ENCODE measurements around the gene KIAA1958. TPM values are rescaled to one million over a fixed set of nuclear protein-coding genes. Genes with fewer than 3 reads are reported as not detected.

Gene KIAA1958
- total RNA-seq, 2 donors from 2014 or later: 9.0 to 10.6 TPM

DNA sequence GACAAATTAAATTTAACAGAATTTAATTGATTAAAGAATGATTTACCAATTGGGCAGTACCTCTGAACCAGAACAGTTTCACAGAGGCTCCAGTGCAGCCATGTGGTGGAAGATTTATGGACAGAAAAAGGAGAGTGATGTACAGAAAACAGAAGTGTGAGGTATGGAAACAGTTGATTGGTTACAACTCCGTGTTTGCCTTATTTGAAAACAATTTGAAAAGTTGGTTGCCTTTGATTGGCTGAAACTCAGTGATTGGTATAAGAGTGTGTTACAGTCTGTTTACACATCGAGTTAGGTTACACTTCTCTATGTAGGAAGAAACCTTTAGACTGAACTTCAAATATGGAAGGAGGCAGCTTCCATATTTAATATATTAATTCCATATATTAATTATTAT lies 30.1 kb downstream of the KIAA1958 start:
- Histone ChIP-seq H3K4me3 (no peak overlapping the region), H3K27ac (no peak overlapping the region), H3K27me3 (no peaks in the 10 kb centered on the region), H3K4me1 (no peaks in the 10 kb centered on the region), H3K36me3 (no peaks in the 10 kb centered on the region), H3K9ac (ENCODE audit: low read depth in 2 of 2, low read length in 2 of 2) (no peak overlapping the region), H3K9me3 (no peaks in the 10 kb centered on the region)
- no peak for DNase-seq
- TF ChIP-seq, protein P1, sequence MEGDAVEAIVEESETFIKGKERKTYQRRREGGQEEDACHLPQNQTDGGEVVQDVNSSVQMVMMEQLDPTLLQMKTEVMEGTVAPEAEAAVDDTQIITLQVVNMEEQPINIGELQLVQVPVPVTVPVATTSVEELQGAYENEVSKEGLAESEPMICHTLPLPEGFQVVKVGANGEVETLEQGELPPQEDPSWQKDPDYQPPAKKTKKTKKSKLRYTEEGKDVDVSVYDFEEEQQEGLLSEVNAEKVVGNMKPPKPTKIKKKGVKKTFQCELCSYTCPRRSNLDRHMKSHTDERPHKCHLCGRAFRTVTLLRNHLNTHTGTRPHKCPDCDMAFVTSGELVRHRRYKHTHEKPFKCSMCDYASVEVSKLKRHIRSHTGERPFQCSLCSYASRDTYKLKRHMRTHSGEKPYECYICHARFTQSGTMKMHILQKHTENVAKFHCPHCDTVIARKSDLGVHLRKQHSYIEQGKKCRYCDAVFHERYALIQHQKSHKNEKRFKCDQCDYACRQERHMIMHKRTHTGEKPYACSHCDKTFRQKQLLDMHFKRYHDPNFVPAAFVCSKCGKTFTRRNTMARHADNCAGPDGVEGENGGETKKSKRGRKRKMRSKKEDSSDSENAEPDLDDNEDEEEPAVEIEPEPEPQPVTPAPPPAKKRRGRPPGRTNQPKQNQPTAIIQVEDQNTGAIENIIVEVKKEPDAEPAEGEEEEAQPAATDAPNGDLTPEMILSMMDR (IDR thresholded peaks at IDR 0.05): no peak
- intact Hi-C loops (cut with DNase I): no loop called here

DNA sequence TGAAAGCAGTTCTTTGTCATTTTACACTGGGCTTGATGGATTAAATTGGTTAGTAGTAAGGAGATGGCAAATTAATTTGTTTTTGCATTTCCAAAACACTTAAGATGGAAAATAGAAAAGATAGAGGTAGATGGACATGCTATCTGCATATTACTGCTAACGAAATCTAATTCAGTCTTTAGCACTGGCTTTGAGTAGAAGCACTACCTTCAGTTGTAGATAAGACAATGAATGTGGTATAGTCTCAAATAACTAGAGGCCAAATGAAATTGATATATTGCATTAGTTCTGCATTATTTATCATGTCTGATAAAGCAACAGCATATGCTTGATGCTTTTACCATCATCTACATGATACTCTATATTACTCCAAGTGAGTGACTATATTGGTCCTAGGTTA lies 33.4 kb downstream of the KIAA1958 start:
- H3K9ac ChIP-seq (ENCODE audit: low read depth in 2 of 2, low read length in 2 of 2): no peak overlapping the region
- H3K36me3 ChIP-seq: no peaks in the 10 kb centered on the region
- no peaks in the 10 kb centered on the region for H3K4me1 ChIP-seq
- H3K27ac ChIP-seq: no peak overlapping the region
- no peak for DNase-seq
- TF ChIP-seq, protein P1 (IDR thresholded peaks at IDR 0.05): no peak
- H3K27me3 ChIP-seq: no peaks in the 10 kb centered on the region
- H3K9me3 ChIP-seq: no peaks in the 10 kb centered on the region
- intact Hi-C loops (cut with DNase I): no loop called here
- H3K4me3 ChIP-seq: no peak overlapping the region

DNA sequence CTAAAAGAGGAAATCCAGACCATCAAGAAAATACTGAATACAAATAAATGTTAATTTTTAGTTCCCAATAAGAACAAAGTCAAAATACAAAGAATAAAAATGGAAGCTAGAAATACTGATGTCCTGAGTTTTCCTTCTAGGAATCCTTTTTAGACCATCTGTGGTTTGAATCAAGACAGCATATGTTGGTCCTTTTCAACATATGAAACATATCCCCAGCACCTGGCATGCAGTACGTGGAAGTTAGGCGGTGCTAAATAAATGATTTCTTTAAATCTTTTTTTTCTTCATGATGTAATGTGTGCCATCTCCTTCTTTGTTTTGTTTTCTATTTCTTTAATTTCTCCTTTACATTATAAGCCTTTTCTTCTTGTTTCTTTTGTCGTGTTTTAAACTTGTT lies 34.0 kb downstream of the KIAA1958 start:
- H3K4me1 ChIP-seq: no peaks in the 10 kb centered on the region
- H3K36me3 ChIP-seq: no peaks in the 10 kb centered on the region
- H3K9me3 ChIP-seq: no peaks in the 10 kb centered on the region
- intact Hi-C loops (cut with DNase I): no loop called here
- H3K4me3 ChIP-seq: no peak overlapping the region
- no peak overlapping the region for H3K9ac ChIP-seq (ENCODE audit: low read depth in 2 of 2, low read length in 2 of 2)
- no peak overlapping the region for H3K27ac ChIP-seq
- no peaks in the 10 kb centered on the region for H3K27me3 ChIP-seq
- TF ChIP-seq, protein P1 (IDR thresholded peaks at IDR 0.05): no peak
- no peak for DNase-seq

DNA sequence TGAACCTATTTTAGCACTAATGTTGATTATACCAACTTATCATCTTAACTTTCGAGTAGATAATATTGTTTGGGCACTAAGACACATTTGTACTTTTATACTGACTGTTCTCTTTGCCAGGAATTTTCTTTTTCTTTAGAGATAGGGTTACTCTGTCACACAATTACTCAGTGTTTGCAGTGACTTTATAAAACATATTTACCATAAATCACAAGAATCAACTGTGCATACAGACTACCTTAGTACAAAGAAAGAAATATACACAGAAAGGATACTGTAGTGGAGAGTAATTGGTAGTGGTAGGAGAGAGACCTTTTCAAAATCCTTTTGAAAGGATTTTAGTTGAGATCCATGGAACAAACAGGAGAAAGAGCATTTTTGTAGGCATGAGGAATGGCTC lies 40.3 kb downstream of the KIAA1958 start:
- TF ChIP-seq, protein P1 (IDR thresholded peaks at IDR 0.05): no peak
- intact Hi-C loops (cut with DNase I): no loop called here
- Histone ChIP-seq H3K9ac (ENCODE audit: low read depth in 2 of 2, low read length in 2 of 2) (no peak overlapping the region), H3K4me1 (no peaks in the 10 kb centered on the region), H3K27ac (no peak overlapping the region), H3K9me3 (no peaks in the 10 kb centered on the region), H3K36me3 (no peaks in the 10 kb centered on the region), H3K27me3 (no peaks in the 10 kb centered on the region), H3K4me3 (no peak overlapping the region)
- no peak for DNase-seq

DNA sequence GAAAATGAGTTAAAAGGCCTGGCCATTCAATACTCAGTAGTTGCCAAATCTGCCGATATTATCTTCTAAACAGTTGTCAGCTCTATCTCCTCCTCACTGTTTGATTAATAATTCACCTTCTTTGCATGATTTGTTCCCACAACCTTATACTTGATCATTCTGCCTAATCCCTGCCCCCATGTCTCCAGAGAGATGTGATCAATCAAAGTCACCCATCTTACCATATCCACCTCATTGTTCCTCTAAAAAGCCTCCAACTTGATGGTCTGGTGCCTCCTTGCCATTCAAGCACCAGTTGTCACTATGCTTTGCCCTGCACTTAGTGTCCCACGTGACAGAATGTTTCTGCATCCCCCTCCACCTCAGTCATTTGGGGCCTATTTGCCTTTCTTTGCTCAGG lies 41.3 kb downstream of the KIAA1958 start:
- intact Hi-C loops (cut with DNase I): no loop called here
- no peak for DNase-seq
- TF ChIP-seq, protein P1 (IDR thresholded peaks at IDR 0.05): no peak
- no peaks in the 10 kb centered on the region for H3K27me3 ChIP-seq
- no peak overlapping the region for H3K4me3 ChIP-seq
- no peaks in the 10 kb centered on the region for H3K36me3 ChIP-seq
- H3K27ac ChIP-seq: no peak overlapping the region
- H3K9me3 ChIP-seq: no peaks in the 10 kb centered on the region
- no peaks in the 10 kb centered on the region for H3K4me1 ChIP-seq
- H3K9ac ChIP-seq (ENCODE audit: low read depth in 2 of 2, low read length in 2 of 2): no peak overlapping the region

DNA sequence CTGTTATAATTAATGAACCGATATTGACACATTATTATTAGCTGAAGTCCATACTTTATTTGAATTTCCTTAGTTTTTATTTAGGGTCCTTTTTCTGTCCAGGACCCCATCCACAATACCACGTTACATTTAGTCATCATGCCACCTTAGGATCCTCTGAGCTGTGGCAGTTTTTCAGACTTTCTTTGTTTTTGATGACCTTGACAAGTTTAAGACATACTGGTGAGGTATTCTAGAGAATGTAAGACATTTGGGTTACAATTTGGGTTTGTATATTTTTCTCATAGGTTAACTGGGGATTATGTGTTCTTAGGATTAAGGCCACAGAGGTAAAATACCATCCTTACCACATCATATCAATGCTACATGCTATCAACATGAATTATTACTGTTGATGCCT lies 42.7 kb downstream of the KIAA1958 start:
- Histone ChIP-seq H3K4me1 (no peaks in the 10 kb centered on the region), H3K9ac (ENCODE audit: low read depth in 2 of 2, low read length in 2 of 2) (no peak overlapping the region), H3K27me3 (no peaks in the 10 kb centered on the region), H3K27ac (no peak overlapping the region), H3K36me3 (no peaks in the 10 kb centered on the region), H3K9me3 (no peaks in the 10 kb centered on the region), H3K4me3 (no peak overlapping the region)
- TF ChIP-seq, protein P1 (IDR thresholded peaks at IDR 0.05): no peak
- no peak for DNase-seq
- intact Hi-C loops (cut with DNase I): no loop called here
